ENCODE measurements around the gene PLSCR4.
"Not testable (repeated sequence)": the region's sequence is repeated elsewhere in the genome, so short reads cannot be mapped to it uniquely, and the experiment has no call there.

The PLSCR4 gene

DNA sequence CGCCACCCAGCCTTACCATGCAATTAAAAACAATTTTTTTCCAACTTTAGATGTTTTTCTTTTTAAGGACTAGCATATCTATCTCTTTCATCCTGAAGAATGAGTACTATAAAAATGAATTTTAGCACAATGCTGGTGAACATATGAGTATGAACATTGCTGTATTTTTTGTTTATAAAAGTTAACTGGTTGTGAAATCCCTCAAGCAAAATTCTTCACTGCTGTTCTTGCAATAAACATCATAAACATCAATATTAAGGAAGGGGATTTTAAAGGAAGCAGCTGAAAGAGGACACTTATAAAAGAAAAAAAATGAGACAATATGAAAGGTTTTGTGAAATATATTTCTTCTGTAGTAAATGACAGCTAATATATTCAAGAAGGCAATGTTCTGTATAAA lies 3.0 kb downstream of the PLSCR4 start:
- no peak overlapping the region for H3K4me3 ChIP-seq (ENCODE audit: low read depth, low read length)
- DNase-seq (ENCODE audit: low read depth): no peak
- TF ChIP-seq, protein P1, sequence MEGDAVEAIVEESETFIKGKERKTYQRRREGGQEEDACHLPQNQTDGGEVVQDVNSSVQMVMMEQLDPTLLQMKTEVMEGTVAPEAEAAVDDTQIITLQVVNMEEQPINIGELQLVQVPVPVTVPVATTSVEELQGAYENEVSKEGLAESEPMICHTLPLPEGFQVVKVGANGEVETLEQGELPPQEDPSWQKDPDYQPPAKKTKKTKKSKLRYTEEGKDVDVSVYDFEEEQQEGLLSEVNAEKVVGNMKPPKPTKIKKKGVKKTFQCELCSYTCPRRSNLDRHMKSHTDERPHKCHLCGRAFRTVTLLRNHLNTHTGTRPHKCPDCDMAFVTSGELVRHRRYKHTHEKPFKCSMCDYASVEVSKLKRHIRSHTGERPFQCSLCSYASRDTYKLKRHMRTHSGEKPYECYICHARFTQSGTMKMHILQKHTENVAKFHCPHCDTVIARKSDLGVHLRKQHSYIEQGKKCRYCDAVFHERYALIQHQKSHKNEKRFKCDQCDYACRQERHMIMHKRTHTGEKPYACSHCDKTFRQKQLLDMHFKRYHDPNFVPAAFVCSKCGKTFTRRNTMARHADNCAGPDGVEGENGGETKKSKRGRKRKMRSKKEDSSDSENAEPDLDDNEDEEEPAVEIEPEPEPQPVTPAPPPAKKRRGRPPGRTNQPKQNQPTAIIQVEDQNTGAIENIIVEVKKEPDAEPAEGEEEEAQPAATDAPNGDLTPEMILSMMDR (IDR thresholded peaks at IDR 0.05; ENCODE audit: low read depth, low read length, missing control alignments): no peak

DNA sequence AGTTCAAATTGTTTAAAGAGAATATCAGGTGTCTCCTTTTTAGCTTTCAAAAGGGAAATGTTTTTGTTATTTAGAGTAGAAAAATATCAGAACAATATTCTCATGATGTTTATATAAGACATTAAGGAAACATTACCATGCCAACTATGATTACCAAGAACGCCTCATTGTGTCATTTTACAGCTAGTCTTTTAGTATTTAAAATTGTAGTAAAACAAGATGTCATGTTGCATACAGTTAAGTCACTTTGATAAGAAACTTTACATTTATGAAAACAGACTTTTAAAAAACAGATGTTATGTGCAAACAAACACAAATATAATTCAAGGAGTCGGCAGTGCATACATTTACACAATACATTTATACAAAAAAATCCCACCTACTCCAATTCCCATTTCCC lies 4.4 kb downstream of the PLSCR4 start:
- H3K4me3 ChIP-seq (ENCODE audit: low read depth, low read length): no peak overlapping the region
- no peak for DNase-seq (ENCODE audit: low read depth)
- TF ChIP-seq, protein P1 (IDR thresholded peaks at IDR 0.05; ENCODE audit: low read depth, low read length, missing control alignments): no peak

- no peak overlapping the region for H3K4me3 ChIP-seq (ENCODE audit: low read depth, low read length)
- DNase-seq (ENCODE audit: low read depth): no peak
- TF ChIP-seq, protein P1 (IDR thresholded peaks at IDR 0.05; ENCODE audit: low read depth, low read length, missing control alignments): no peak
Measured at GRCh38 chr3:146243559-146243958, 7.3 kb downstream of the PLSCR4 start.

- no peak overlapping the region for H3K4me3 ChIP-seq (ENCODE audit: low read depth, low read length)
- TF ChIP-seq, protein P1 (IDR thresholded peaks at IDR 0.05; ENCODE audit: low read depth, low read length, missing control alignments): no peak
- DNase-seq (ENCODE audit: low read depth): no peak
Measured at GRCh38 chr3:146241523-146242240, 9.2 kb downstream of the PLSCR4 start.

GRCh38 chr3:146233487-146233886 lies 17.4 kb downstream of the PLSCR4 start:
- TF ChIP-seq, protein P1 (IDR thresholded peaks at IDR 0.05; ENCODE audit: low read depth, low read length, missing control alignments): no peak
- H3K4me3 ChIP-seq (ENCODE audit: low read depth, low read length): no peak overlapping the region
- DNase-seq (ENCODE audit: low read depth): no peak

DNA sequence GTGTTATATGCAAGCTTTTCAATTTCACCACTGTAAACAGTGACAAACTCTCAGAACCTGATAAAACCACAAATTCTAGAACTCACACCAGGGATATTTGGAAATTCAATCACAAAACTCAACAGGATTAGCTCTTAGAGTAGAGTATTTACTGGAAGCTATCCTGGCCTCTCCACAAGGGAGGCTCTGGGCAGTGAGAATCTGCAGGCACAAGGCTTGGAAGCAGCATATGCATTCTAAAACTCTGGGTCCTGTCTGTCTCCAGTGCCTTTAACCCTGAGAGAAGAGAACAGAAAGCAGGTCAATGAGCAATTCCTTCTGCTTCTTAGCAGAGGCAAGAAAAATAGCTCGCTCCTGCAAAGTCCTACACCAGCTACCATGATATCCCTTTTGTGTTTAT lies 23.4 kb downstream of the PLSCR4 start:
- no peak for DNase-seq (ENCODE audit: low read depth)
- TF ChIP-seq, protein P1 (IDR thresholded peaks at IDR 0.05; ENCODE audit: low read depth, low read length, missing control alignments): no peak
- no peak overlapping the region for H3K4me3 ChIP-seq (ENCODE audit: low read depth, low read length)

GRCh38 chr3:146226881-146227280 lies 24.0 kb downstream of the PLSCR4 start:
- TF ChIP-seq, protein P1 (IDR thresholded peaks at IDR 0.05; ENCODE audit: low read depth, low read length, missing control alignments): no peak
- no peak overlapping the region for H3K4me3 ChIP-seq (ENCODE audit: low read depth, low read length)
- no peak for DNase-seq (ENCODE audit: low read depth)

DNA sequence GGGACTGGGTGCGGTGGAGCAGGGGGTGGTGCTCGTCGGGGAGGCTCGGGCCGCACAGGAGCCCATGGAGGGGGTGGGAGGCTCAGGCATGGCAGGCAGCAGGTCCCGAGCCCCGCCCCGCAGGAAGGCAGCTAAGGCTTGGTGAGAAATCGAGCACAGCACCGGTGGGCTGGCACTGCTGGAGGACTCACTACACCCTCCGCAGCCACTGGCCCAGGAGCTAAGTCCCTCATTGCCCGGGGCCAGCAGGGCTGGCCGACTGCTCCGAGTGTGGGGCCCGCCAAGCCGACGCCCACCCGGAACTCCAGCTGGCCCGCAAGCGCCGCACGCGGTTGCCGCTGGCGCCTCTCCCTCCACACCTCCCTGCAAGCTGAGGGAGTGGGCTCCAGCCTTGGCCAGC lies 25.4 kb downstream of the PLSCR4 start:
- not testable (repeated sequence) for DNase-seq (ENCODE audit: low read depth); H3K4me3 ChIP-seq (ENCODE audit: low read depth, low read length)

Measured in GM12864 (cell line).